Endothelial cell of umbilical vein (primary cell): ENCODE results near the gene PTGS1. TPM values are rescaled to one million over a fixed set of nuclear protein-coding genes. Genes with fewer than 3 reads are reported as not detected.

Experiments
- BruUV-seq: library from RNA; stranded (reverse); fragments of 400-500 nt; replicated peaks from 2 replicates; lab custom pipeline; 2021; lab: Mats Ljungman, UMichigan
- CTCF ChIA-PET: fragments of 300-600, 350-600 bp; sonication (Branson Sonifier 250); formaldehyde crosslinking; loops from one replicate; lab custom pipeline; 2021; ENCODE audit warnings: antibody characterized with exemption, inconsistent platforms; lab: Charles Lee
- POLR2A ChIA-PET: fragments of 300-600, 350-600 bp; sonication (Branson Sonifier 250); formaldehyde crosslinking; loops from one replicate; lab custom pipeline; 2021; ENCODE audit warnings: antibody characterized with exemption, inconsistent platforms; lab: Charles Lee
- DNase-seq: peaks from one replicate; pipeline ENCODE4 v3.0.0-alpha.2; 2011; ENCODE audit warnings: low read depth, low spot score
- FAIRE-seq: peaks from 2 replicates; lab custom pipeline; 2011; peaks lifted over from hg19 to GRCh38; lab: Jason Lieb, UNC
- H2AFZ ChIP-seq: 2 replicates; pipeline ENCODE4 v1.6.0; 2012; ENCODE audit warnings: low read depth, low read length, control low read depth, inconsistent platforms
- H3K27ac ChIP-seq: 2 replicates; pipeline ENCODE4 v1.5.1; 2011; ENCODE audit warnings: low read depth, mild to moderate bottlenecking, control low read depth, low read length, moderate library complexity; ENCODE audit not compliant: insufficient read depth
- H3K27me3 ChIP-seq, 2 experiments: 2 replicates each; pipeline versions ENCODE4 v1.6.0 to v1.6.1; 2011; ENCODE audit warnings: low read length in 2 of 2, mixed read lengths in 1 of 2; ENCODE audit not compliant: control insufficient read depth in 2 of 2, insufficient read depth in 2 of 2
- H3K36me3 ChIP-seq, 2 experiments: 2 replicates in 1 of 2; 3 replicates in 1 of 2; pipeline ENCODE4 v1.5.1; 2011; ENCODE audit warnings: low read length in 2 of 2, mild to moderate bottlenecking in 1 of 2, moderate library complexity in 1 of 2; ENCODE audit not compliant: control insufficient read depth in 2 of 2, insufficient read depth in 2 of 2; ENCODE audit errors: extremely low read depth in 1 of 2
- H3K4me1 ChIP-seq: 3 replicates; pipeline ENCODE4 v1.5.1; 2011; ENCODE audit warnings: mild to moderate bottlenecking, low read length; ENCODE audit not compliant: control insufficient read depth, insufficient read depth; ENCODE audit errors: extremely low read depth
- H3K4me2 ChIP-seq: 2 replicates; pipeline ENCODE4 v1.6.1; 2011; ENCODE audit warnings: low read length, control low read depth, mixed read lengths; ENCODE audit not compliant: insufficient read depth
- H3K4me3 ChIP-seq, 3 experiments: fragments of 200-600 bp in 1 of 3; sonication (generic), shearing (Covaris generic) in 1 of 3; replicated peaks in 1 of 3; 2 replicates each; pipeline ENCODE4 v1.5.1; 2011 to 2016; ENCODE audit warnings: control low read depth in 3 of 3, low read length in 3 of 3, mild to moderate bottlenecking in 2 of 3, inconsistent platforms in 1 of 3, low read depth in 1 of 3, moderate library complexity in 1 of 3; ENCODE audit not compliant: insufficient read depth in 1 of 3
- H3K79me2 ChIP-seq: 2 replicates; pipeline ENCODE4 v1.6.0; 2012; ENCODE audit warnings: low read length, inconsistent platforms; ENCODE audit not compliant: control insufficient read depth, insufficient read depth
- H3K9ac ChIP-seq: replicated peaks from 2 replicates; pipeline ENCODE3; 2011; ENCODE audit warnings: low read length, control low read depth; ENCODE audit not compliant: insufficient read depth; ENCODE audit errors: extremely low read depth
- H3K9me1 ChIP-seq: replicated peaks from 3 replicates; pipeline ENCODE4 v1.6.0; 2011; ENCODE audit warnings: mild to moderate bottlenecking, low read length; ENCODE audit not compliant: control insufficient read depth, insufficient read depth; ENCODE audit errors: extremely low read depth
- H3K9me3 ChIP-seq: replicated peaks from 2 replicates; pipeline ENCODE4 v1.5.1; 2012; ENCODE audit warnings: low read length, inconsistent platforms; ENCODE audit not compliant: control insufficient read depth, insufficient read depth
- H4K20me1 ChIP-seq: replicated peaks from 2 replicates; pipeline ENCODE3; 2011; ENCODE audit warnings: mild to moderate bottlenecking, low read length; ENCODE audit not compliant: control insufficient read depth, insufficient read depth; ENCODE audit errors: extremely low read depth
- EZH2 ChIP-seq: IDR thresholded peaks from 2 replicates; pipeline ENCODE4 v1.6.1; 2012; ENCODE audit warnings: borderline replicate concordance, low read depth, mild to moderate bottlenecking, moderate library complexity, low read length, inconsistent platforms; ENCODE audit not compliant: severe bottlenecking
- FOS ChIP-seq: IDR thresholded peaks from 2 replicates; pipeline ENCODE4 v1.6.1; 2011; ENCODE audit warnings: mild to moderate bottlenecking, low read length, moderate library complexity, borderline replicate concordance; ENCODE audit not compliant: insufficient read depth
- GATA2 ChIP-seq: IDR thresholded peaks from 2 replicates; pipeline ENCODE4 v1.7.0; 2011; ENCODE audit warnings: low read depth, mild to moderate bottlenecking, moderate library complexity, mixed read lengths, low read length; ENCODE audit not compliant: insufficient read length, insufficient read depth
- JUN ChIP-seq: IDR thresholded peaks from 2 replicates; pipeline ENCODE4 v1.6.1; 2011; ENCODE audit warnings: borderline replicate concordance, low read depth; ENCODE audit not compliant: insufficient read length, insufficient read depth
- MYC ChIP-seq: IDR thresholded peaks from one replicate; pipeline ENCODE4 v1.6.1; 2011; ENCODE audit warnings: mild to moderate bottlenecking, low read depth, low read length
- POLR2A ChIP-seq: IDR thresholded peaks from 2 replicates; pipeline ENCODE4 v1.6.1; 2012; ENCODE audit warnings: low read depth, mild to moderate bottlenecking, control low read depth, low read length
- POLR2AphosphoS5 ChIP-seq: IDR thresholded peaks from 2 replicates; pipeline ENCODE4 v1.6.1; 2012; ENCODE audit warnings: low read depth, mild to moderate bottlenecking, control low read depth, low read length, moderate library complexity; ENCODE audit not compliant: insufficient read depth
- dilution Hi-C: fragments of 300-500 bp; cut with MboI; formaldehyde crosslinking; loops from one replicate; pipeline ENCODE4 v1.15.0; 2019; ENCODE audit warnings: low sequenced_read_pairs; ENCODE audit not compliant: extremely low pct_ligation_motif_present
- intact Hi-C: fragments of 100-400 bp; cut with micrococcal nuclease; formaldehyde crosslinking; loops from one replicate; pipeline ENCODE4 v1.10.0; 2022
- polyA plus RNA-seq, 4 experiments: library from polyadenylated mRNA; depleted of rRNA in 3 of 4; stranded (reverse) in 3 of 4; unstranded in 1 of 4; fragments of >200 nt; gene quantifications; 2 replicates each; pipeline versions ENCODE4 v1.2.1 to v1.2.3, GENCODE V29; 2011 to 2012; ENCODE audit warnings: missing spikeins in 1 of 4
- total RNA-seq: library from RNA; stranded (reverse); gene quantifications from 2 replicates; pipeline ENCODE4 v1.2.3, GENCODE V29; 2021
- TF ChIP-seq, protein P1 (sequence below): IDR thresholded peaks from 2 replicates; pipeline ENCODE4 v1.6.1; 2011; ENCODE audit not compliant: insufficient read depth, insufficient read length
- TF ChIP-seq, protein P2 (sequence below), 2 donors: IDR thresholded peaks; 1 replicate in 1 of 2; 2 replicates in 1 of 2; pipeline ENCODE4 v1.5.1; 2011; ENCODE audit warnings: low read length in 2 of 2, mild to moderate bottlenecking in 2 of 2, moderate library complexity in 2 of 2, control low read depth in 1 of 2, inconsistent platforms in 1 of 2, low read depth in 1 of 2; ENCODE audit not compliant: insufficient read depth in 1 of 2; ENCODE audit errors: extremely low read depth in 1 of 2

PTGS1 gene
- total and polyA plus RNA-seq, 2 donors (not counting 3 experiments of a cell fraction or from before 2014, with no cell fraction given): 37.6 to 45.2 TPM

DNA sequence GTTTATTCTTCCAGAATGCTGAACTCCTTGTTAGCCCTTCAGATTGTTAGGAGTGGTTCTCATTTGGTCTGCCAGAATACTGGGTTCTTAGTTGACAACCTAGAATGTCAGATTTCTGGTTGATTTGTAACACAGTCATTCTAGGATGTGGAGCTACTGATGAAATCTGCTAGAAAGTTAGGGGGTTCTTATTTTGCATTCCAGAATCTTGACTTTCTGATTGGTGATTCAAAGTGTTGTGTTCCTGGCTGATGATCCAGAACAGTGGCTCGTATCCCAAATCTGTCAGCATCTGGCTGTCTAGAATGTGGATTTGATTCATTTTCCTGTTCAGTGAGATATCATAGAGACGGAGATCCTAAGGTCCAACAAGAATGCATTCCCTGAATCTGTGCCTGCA is 21.9 kb downstream of the PTGS1 start:
- ChIA-PET CTCF (interaction anchor here (0.8 kb wide), 1 partner anchor 10 kb away, joined by 3 read pairs; no protein-coding TSS in a partner anchor), POLR2A (no interaction called here)
- Histone ChIP-seq H3K27me3 (no peaks in the 10 kb centered on the region), H4K20me1 (no peaks in the 10 kb centered on the region), H3K9me1 (no peaks in the 10 kb centered on the region), H3K9ac (no peak overlapping the region), H3K79me2 (no peaks in the 10 kb centered on the region), H3K4me2 (no peak overlapping the region), H3K36me3 (no peaks in the 10 kb centered on the region), H2AFZ (no peak overlapping the region), H3K9me3 (no peaks in the 10 kb centered on the region), H3K4me1 (peaks cover 27% of the 10 kb centered on the region), H3K4me3 (no peak overlapping the region), H3K27ac (no peak overlapping the region)
- dilution Hi-C loops: no loop called here
- no peak for TF ChIP-seq POLR2A
- TF ChIP-seq POLR2AphosphoS5: no peak
- no peak for TF ChIP-seq EZH2
- no peak for TF ChIP-seq JUN
- TF ChIP-seq GATA2: no peak
- no peak for TF ChIP-seq MYC
- no peak for TF ChIP-seq FOS
- TF ChIP-seq, protein P1, sequence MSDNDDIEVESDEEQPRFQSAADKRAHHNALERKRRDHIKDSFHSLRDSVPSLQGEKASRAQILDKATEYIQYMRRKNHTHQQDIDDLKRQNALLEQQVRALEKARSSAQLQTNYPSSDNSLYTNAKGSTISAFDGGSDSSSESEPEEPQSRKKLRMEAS: no peak
- TF ChIP-seq, protein P2, sequence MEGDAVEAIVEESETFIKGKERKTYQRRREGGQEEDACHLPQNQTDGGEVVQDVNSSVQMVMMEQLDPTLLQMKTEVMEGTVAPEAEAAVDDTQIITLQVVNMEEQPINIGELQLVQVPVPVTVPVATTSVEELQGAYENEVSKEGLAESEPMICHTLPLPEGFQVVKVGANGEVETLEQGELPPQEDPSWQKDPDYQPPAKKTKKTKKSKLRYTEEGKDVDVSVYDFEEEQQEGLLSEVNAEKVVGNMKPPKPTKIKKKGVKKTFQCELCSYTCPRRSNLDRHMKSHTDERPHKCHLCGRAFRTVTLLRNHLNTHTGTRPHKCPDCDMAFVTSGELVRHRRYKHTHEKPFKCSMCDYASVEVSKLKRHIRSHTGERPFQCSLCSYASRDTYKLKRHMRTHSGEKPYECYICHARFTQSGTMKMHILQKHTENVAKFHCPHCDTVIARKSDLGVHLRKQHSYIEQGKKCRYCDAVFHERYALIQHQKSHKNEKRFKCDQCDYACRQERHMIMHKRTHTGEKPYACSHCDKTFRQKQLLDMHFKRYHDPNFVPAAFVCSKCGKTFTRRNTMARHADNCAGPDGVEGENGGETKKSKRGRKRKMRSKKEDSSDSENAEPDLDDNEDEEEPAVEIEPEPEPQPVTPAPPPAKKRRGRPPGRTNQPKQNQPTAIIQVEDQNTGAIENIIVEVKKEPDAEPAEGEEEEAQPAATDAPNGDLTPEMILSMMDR (IDR thresholded peaks at IDR 0.05; ENCODE audit: extremely low read depth in 1 of 2, insufficient read depth in 1 of 2, low read depth in 1 of 2, low read length in 2 of 2): no peak
- intact Hi-C loops: no loop called here
- TSS peak; percentile 23 for BruUV-seq
- FAIRE-seq (peak; percentile 55), DNase-seq (no peak)
